Adrenal gland (tissue), 12 donors: ENCODE measurements around the gene DBNDD1. TPM values are rescaled to one million over a fixed set of nuclear protein-coding genes. Genes with fewer than 3 reads are reported as not detected.
"Not testable (repeated sequence)": the region's sequence is repeated elsewhere in the genome, so short reads cannot be mapped to it uniquely, and the experiment has no call there.

ENCODE experiments used
- DNase-seq, 7 donors: peaks; one replicate each; pipeline ENCODE4 v3.0.0-alpha.2; 2019 to 2020
- H3K27ac ChIP-seq, 5 donors: fragments of 200-600 bp; sonication (generic) in 4 of 5; 1 replicate in 3 of 5; 2 replicates in 2 of 5; pipeline versions ENCODE4 v1.5.1 to v1.8.0; 2016 to 2020; ENCODE audit warnings: mild to moderate bottlenecking in 1 of 5
- H3K27me3 ChIP-seq: fragments of 200-600 bp; 2 replicates; pipeline ENCODE4 v1.8.0; 2021
- H3K36me3 ChIP-seq, 2 donors: fragments of 200-600 bp; replicated peaks in 1 of 2; 1 replicate in 1 of 2; 2 replicates in 1 of 2; pipeline versions ENCODE4 v1.5.1 to v1.8.0; 2018 to 2022
- H3K4me1 ChIP-seq, 2 donors: fragments of 200-600 bp; replicated peaks in 1 of 2; 1 replicate in 1 of 2; 2 replicates in 1 of 2; pipeline versions ENCODE4 v1.5.1 to v1.8.0; 2018 to 2021
- H3K4me3 ChIP-seq, 4 donors: fragments of 200-600 bp; sonication (generic) in 3 of 4; one replicate each; pipeline ENCODE4 v1.5.1; 2016 to 2018
- H3K9me3 ChIP-seq, 3 donors: fragments of 200-600 bp; sonication (generic) in 1 of 3; replicated peaks in 1 of 3; 1 replicate in 2 of 3; 2 replicates in 1 of 3; pipeline versions ENCODE4 v1.5.1 to v1.8.0; 2016 to 2021
- POLR2A ChIP-seq, 2 donors: fragments of 450-650 bp; IDR thresholded peaks; one replicate each; pipeline ENCODE4 v1.6.1; 2017; ENCODE audit warnings: antibody characterized with exemption in 2 of 2, mild to moderate bottlenecking in 2 of 2, moderate library complexity in 1 of 2
- WGBS, 4 donors: extraction: QIAGEN DNeasy Blood & Tissue Kit in 2 of 4; methylation state at CpG; one replicate each; pipeline versions ENCODE4 v1.1.5 to v1.1.7; 2013 to 2017; 5-methylcytosine and 5-hydroxymethylcytosine counted together
- intact Hi-C, 2 donors: fragments of 100-400 bp; cut with DNase I; formaldehyde crosslinking; loops; one replicate each; pipeline versions ENCODE4 v1.14.1 to v1.15.0; 2022 to 2023
- polyA plus RNA-seq, 3 donors: library from polyadenylated mRNA; stranded (reverse); fragments of 200-250 nt in 2 of 3; fragments of 350-450 nt in 1 of 3; fragmentation: Illumina TruSeq in 1 of 3; extraction: RNeasy Lipid Tissue Mini Kit (QIAGEN cat#74804) in 1 of 3; gene quantifications; one replicate each; pipeline ENCODE4 v1.2.3, GENCODE V29; 2013 to 2014
- total RNA-seq, 9 donors: library from RNA; depleted of rRNA in 4 of 9; stranded (reverse); fragments of >200 nt in 4 of 9; fragments of 120-200 nt in 1 of 9; fragmentation: NEBNext Ultra II Directional in 1 of 9; extraction: Animal tissue kit (Norgen Biotek cat#: 25700) in 1 of 9; gene quantifications; one replicate each; pipeline versions ENCODE4 v1.1.0 to v1.2.4, GENCODE V29; 2013 to 2023
- TF ChIP-seq, protein P1 (sequence below), 6 experiments: fragments of 450-650 bp in 4 of 6; fragments of 200-600 bp in 2 of 6; sonication (generic) in 1 of 6; IDR thresholded peaks; 1 replicate in 5 of 6; 2 replicates in 1 of 6; pipeline versions ENCODE4 v1.5.1 to v1.8.0; 2016 to 2021; ENCODE audit warnings: antibody characterized with exemption in 6 of 6, mild to moderate bottlenecking in 2 of 6, moderate library complexity in 1 of 6
- donor health status: healthy with polysubstance abuse.
- donor health status: Bipolar disorder and iron deficiency.
- donor health status: DM: yes; HTN: yes; CAD: no.
- donor health status: DM: no; HTN: no; CAD: no.
- donor health status: DM: no; HTN: no; CAD: no.
- donor health status: DM: yes; HTN: yes; CAD: no.

The DBNDD1 gene
- total and polyA plus RNA-seq, 12 donors, result 1.4 to 24.2 (median 7.0) TPM

- H3K36me3 ChIP-seq, result peaks cover 0 to 45% of the 10 kb centered on the region in 2 donors
- H3K4me1 ChIP-seq, intact Hi-C loops, H3K9me3 ChIP-seq, H3K27me3 ChIP-seq, H3K4me3 ChIP-seq: not testable (repeated sequence)
- WGBS, 4 donors, result 39 to 56% (median 48%) methylated on average over 4 to 8 of the region's 8 CpGs
- peak; percentile 62 to 91 (median 76) for DNase-seq
- H3K27ac ChIP-seq, result peak overlapping the region; percentile 55 to 92 (median 70)
Measured at GRCh38 chr16:89994721-89995474, 24.4 kb downstream of the DBNDD1 start.

GRCh38 chr16:89994389-89994720, 24.9 kb downstream of the DBNDD1 start:
- no peaks in the 10 kb centered on the region for H3K9me3 ChIP-seq
- H3K4me1 ChIP-seq, result no peaks in the 10 kb centered on the region
- TF ChIP-seq, protein P1, sequence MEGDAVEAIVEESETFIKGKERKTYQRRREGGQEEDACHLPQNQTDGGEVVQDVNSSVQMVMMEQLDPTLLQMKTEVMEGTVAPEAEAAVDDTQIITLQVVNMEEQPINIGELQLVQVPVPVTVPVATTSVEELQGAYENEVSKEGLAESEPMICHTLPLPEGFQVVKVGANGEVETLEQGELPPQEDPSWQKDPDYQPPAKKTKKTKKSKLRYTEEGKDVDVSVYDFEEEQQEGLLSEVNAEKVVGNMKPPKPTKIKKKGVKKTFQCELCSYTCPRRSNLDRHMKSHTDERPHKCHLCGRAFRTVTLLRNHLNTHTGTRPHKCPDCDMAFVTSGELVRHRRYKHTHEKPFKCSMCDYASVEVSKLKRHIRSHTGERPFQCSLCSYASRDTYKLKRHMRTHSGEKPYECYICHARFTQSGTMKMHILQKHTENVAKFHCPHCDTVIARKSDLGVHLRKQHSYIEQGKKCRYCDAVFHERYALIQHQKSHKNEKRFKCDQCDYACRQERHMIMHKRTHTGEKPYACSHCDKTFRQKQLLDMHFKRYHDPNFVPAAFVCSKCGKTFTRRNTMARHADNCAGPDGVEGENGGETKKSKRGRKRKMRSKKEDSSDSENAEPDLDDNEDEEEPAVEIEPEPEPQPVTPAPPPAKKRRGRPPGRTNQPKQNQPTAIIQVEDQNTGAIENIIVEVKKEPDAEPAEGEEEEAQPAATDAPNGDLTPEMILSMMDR (IDR thresholded peaks at IDR 0.05), result no peak
- TF ChIP-seq POLR2A (IDR thresholded peaks at IDR 0.05), result no peak
- no peaks in the 10 kb centered on the region for H3K27me3 ChIP-seq
- no peak overlapping the region for H3K4me3 ChIP-seq
- H3K27ac ChIP-seq, result peak overlapping the region in 4 of 5 donors; percentile 55 to 92 (median 74)
- WGBS, 4 donors, result 92 to 98% (median 96%) methylated on average over 3 to 7 of the region's 7 CpGs
- intact Hi-C loops, result no loop called here
- no peak for DNase-seq
- H3K36me3 ChIP-seq, result peaks cover 0 to 46% of the 10 kb centered on the region in 2 donors

DNA sequence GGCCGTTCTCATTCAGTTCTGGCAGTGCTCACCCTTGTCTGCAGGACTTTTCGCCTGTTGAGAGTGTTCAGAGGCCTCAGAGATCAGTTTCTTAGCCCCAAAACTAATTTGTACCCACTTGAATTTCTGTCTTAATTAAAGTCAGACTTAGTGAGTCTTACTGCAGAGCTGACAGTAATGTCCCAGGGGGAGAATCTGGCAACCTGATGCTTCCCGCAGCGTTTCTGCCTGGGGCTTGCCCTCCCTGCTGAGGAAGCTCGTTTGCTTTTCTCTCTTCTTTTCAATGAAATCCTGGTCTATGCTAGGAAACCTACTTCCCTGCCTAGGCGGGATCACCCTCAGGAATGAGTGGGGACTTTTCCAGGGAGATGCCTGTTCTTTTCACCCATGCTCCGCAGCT, 25.3 kb downstream of the DBNDD1 start:
- DNase-seq, result no peak
- Histone ChIP-seq H3K4me3 (no peak overlapping the region), H3K27me3 (no peaks in the 10 kb centered on the region), H3K27ac (peak overlapping the region in 4 of 5 donors; percentile 16 to 92 (median 74)), H3K4me1 (no peaks in the 10 kb centered on the region), H3K36me3 (peaks cover 0 to 50% of the 10 kb centered on the region in 2 donors), H3K9me3 (no peaks in the 10 kb centered on the region)
- WGBS, 4 donors, result 81 to 90% (median 89%) methylated on average over 7 of the region's 7 CpGs
- intact Hi-C loops, result no loop called here
- TF ChIP-seq, protein P1 (IDR thresholded peaks at IDR 0.05), result no peak
- no peak for TF ChIP-seq POLR2A (IDR thresholded peaks at IDR 0.05)

GRCh38 chr16:89993377-89993776, 25.9 kb downstream of the DBNDD1 start:
- Histone ChIP-seq H3K36me3 (peaks cover 0 to 56% of the 10 kb centered on the region in 2 donors), H3K9me3 (no peaks in the 10 kb centered on the region), H3K27ac (no peak overlapping the region), H3K27me3 (no peaks in the 10 kb centered on the region), H3K4me3 (no peak overlapping the region), H3K4me1 (no peaks in the 10 kb centered on the region)
- WGBS, 4 donors, result 92 to 99% (median 97%) methylated on average over 4 of the region's 4 CpGs
- TF ChIP-seq POLR2A (IDR thresholded peaks at IDR 0.05), result no peak
- TF ChIP-seq, protein P1 (IDR thresholded peaks at IDR 0.05), result no peak
- intact Hi-C loops, result no loop called here
- no peak for DNase-seq

- H3K4me3 ChIP-seq, result no peak overlapping the region
- intact Hi-C loops, result no loop called here
- DNase-seq, result no peak
- no peak overlapping the region for H3K27ac ChIP-seq
- TF ChIP-seq, protein P1 (IDR thresholded peaks at IDR 0.05), result no peak
- TF ChIP-seq POLR2A (IDR thresholded peaks at IDR 0.05), result no peak
- no peaks in the 10 kb centered on the region for H3K27me3 ChIP-seq
- H3K4me1 ChIP-seq, result no peaks in the 10 kb centered on the region
- H3K9me3 ChIP-seq, result no peaks in the 10 kb centered on the region
- H3K36me3 ChIP-seq, result peaks cover 0 to 68% of the 10 kb centered on the region in 2 donors
- 89 to 99% (median 90%) methylated on average over 5 to 7 of the region's 7 CpGs for WGBS, 4 donors
Measured at GRCh38 chr16:89990799-89991198, 28.5 kb downstream of the DBNDD1 start.
